CD8-positive, alpha-beta memory T cell (primary cell): ENCODE measurements around the gene RBM47. TPM values are rescaled to one million over a fixed set of nuclear protein-coding genes. Genes with fewer than 3 reads are reported as not detected.

Source experiments
- CTCF ChIA-PET: fragments of 350-600 bp; sonication (Branson Sonifier 250); formaldehyde crosslinking; loops from one replicate; lab custom pipeline; 2021; ENCODE audit warnings: antibody characterized with exemption; lab: Charles Lee
- POLR2A ChIA-PET: fragments of 350-600 bp; sonication (Branson Sonifier 250); formaldehyde crosslinking; loops from one replicate; lab custom pipeline; 2021; ENCODE audit warnings: antibody characterized with exemption; lab: Charles Lee
- DNase-seq, 5 donors: peaks; one replicate each; pipeline versions ENCODE4 v3.0.0 to v3.0.0-alpha.2; 2020 to 2022; ENCODE audit warnings: mixed read lengths in 1 of 5
- H3K27ac ChIP-seq: one replicate; pipeline ENCODE4 v1.7.0; 2013; ENCODE audit warnings: low read depth, mild to moderate bottlenecking, low read length, moderate library complexity
- H3K27me3 ChIP-seq: 2 replicates; pipeline ENCODE4 v1.7.0; 2013; ENCODE audit warnings: low read length, mild to moderate bottlenecking; ENCODE audit not compliant: insufficient read depth, poor library complexity, severe bottlenecking
- H3K36me3 ChIP-seq: 2 replicates; pipeline ENCODE4 v1.7.0; 2013; ENCODE audit warnings: mild to moderate bottlenecking, low read length, moderate library complexity; ENCODE audit not compliant: insufficient read depth
- H3K4me1 ChIP-seq: 2 replicates; pipeline ENCODE4 v1.7.0; 2013; ENCODE audit warnings: mild to moderate bottlenecking, low read length, moderate library complexity; ENCODE audit not compliant: insufficient read depth
- H3K4me3 ChIP-seq: 2 replicates; pipeline ENCODE4 v1.7.0; 2013; ENCODE audit warnings: mild to moderate bottlenecking, low read length
- H3K9me3 ChIP-seq: 2 replicates; pipeline ENCODE4 v1.7.0; 2013; ENCODE audit warnings: mild to moderate bottlenecking, low read length
- H3K27ac Mint-ChIP-seq, 8 donors: one replicate each; pipeline ENCODE4 v1.8.0; 2020 to 2021; ENCODE audit warnings: mixed read lengths in 8 of 8, mild to moderate bottlenecking in 6 of 8, inconsistent platforms in 3 of 8, moderate library complexity in 3 of 8
- H3K27me3 Mint-ChIP-seq, 2 donors: one replicate each; pipeline ENCODE4 v1.8.0; 2020 to 2021; ENCODE audit warnings: mixed read lengths in 2 of 2, mild to moderate bottlenecking in 1 of 2, moderate library complexity in 1 of 2
- H3K36me3 Mint-ChIP-seq, 3 donors: one replicate each; pipeline ENCODE4 v1.8.0; 2020 to 2021; ENCODE audit warnings: mixed read lengths in 3 of 3, inconsistent platforms in 1 of 3, mild to moderate bottlenecking in 1 of 3
- H3K4me1 Mint-ChIP-seq, 3 donors: one replicate each; pipeline ENCODE4 v1.8.0; 2020 to 2021; ENCODE audit warnings: mixed read lengths in 3 of 3, inconsistent platforms in 1 of 3, mild to moderate bottlenecking in 1 of 3
- H3K4me3 Mint-ChIP-seq, 7 donors: one replicate each; pipeline ENCODE4 v1.8.0; 2020 to 2021; ENCODE audit warnings: mixed read lengths in 7 of 7, mild to moderate bottlenecking in 6 of 7, moderate library complexity in 4 of 7, inconsistent platforms in 2 of 7
- H3K9me3 Mint-ChIP-seq, 5 donors: one replicate each; pipeline ENCODE4 v1.8.0; 2020 to 2022; ENCODE audit warnings: mixed read lengths in 5 of 5, mild to moderate bottlenecking in 3 of 5, moderate library complexity in 2 of 5, inconsistent platforms in 1 of 5
- polyA plus RNA-seq: library from polyadenylated mRNA; unstranded; fragments of 300-500 nt; fragmentation: Illumina TruSeq; gene quantifications from one replicate; pipeline ENCODE4 v1.2.3, GENCODE V29; 2021
- total RNA-seq, 2 experiments: library from RNA; stranded (reverse); gene quantifications; one replicate each; pipeline ENCODE4 v1.2.3, GENCODE V29; 2021

Gene RBM47
- total and polyA plus RNA-seq, 3 experiments from 2014 or later, result 1.1 to 1.4 TPM; not detected in 1

- no peaks in the 10 kb centered on the region for H3K4me1 ChIP-seq
- ChIA-PET CTCF (no interaction called here), POLR2A (no interaction called here)
- H3K9me3 Mint-ChIP-seq, result no peaks in the 10 kb centered on the region
- peaks cover 4 to 19% of the 10 kb centered on the region in 2 donors for H3K27me3 Mint-ChIP-seq
- no peak overlapping the region for H3K4me3 ChIP-seq
- no peaks in the 10 kb centered on the region for H3K27me3 ChIP-seq
- H3K36me3 ChIP-seq, result no peaks in the 10 kb centered on the region
- no peak overlapping the region for H3K27ac ChIP-seq
- H3K9me3 ChIP-seq, result no peaks in the 10 kb centered on the region
- H3K27ac Mint-ChIP-seq, result no peak overlapping the region
- H3K4me1 Mint-ChIP-seq, result no peaks in the 10 kb centered on the region
- no peak for DNase-seq
- H3K36me3 Mint-ChIP-seq, result no peaks in the 10 kb centered on the region
- no peak overlapping the region for H3K4me3 Mint-ChIP-seq
These were observed 168.6 kb downstream of the RBM47 start for GRCh38 chr4:40461062-40461461.

DNA sequence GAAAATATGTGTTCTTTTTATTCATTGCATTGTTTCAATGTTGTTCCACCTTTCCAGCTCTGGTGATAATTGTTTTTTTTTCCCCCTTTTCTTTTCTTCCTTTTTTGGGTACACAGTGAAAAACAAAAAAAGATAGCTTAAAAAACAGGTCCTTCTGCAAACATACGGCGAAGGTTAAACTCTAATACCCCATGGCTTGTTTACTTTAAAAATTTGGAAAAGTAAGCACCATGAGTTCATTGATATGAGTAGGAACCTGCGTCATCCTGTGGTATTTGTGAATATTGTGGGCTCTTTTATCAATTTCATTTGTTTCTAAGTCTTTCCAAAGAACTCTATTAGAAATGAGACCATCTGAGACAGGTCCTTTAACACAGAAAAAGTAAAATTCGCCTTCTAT is 171.0 kb downstream of the RBM47 start:
- Mint-ChIP-seq H3K9me3 (no peaks in the 10 kb centered on the region), H3K36me3 (no peaks in the 10 kb centered on the region), H3K4me1 (no peaks in the 10 kb centered on the region), H3K27ac (no peak overlapping the region), H3K27me3 (peaks cover 0 to 17% of the 10 kb centered on the region in 2 donors), H3K4me3 (no peak overlapping the region)
- H3K4me3 ChIP-seq, result no peak overlapping the region
- no peaks in the 10 kb centered on the region for H3K27me3 ChIP-seq
- H3K4me1 ChIP-seq, result no peaks in the 10 kb centered on the region
- H3K27ac ChIP-seq, result no peak overlapping the region
- CTCF ChIA-PET, result no interaction called here
- no peak for DNase-seq
- H3K9me3 ChIP-seq, result no peaks in the 10 kb centered on the region
- H3K36me3 ChIP-seq, result no peaks in the 10 kb centered on the region
- POLR2A ChIA-PET, result no interaction called here

DNA sequence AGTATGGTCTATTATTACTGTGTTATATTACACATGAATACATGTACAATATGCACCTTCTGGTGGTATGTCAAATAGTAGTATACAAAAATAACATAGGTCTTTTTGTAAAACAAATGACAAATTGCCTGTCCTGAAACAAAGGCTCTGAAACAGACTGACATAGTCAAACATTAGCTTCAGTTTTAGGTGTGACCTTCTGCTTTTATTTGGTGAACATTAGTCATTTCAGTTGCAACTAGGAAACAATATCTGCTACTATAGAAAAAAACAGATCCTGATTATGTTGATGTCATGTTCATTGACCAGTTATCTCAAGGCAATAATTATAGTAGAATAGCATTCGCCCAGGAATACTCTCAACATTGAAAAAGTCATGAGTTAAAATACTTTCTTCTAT is 171.6 kb downstream of the RBM47 start:
- no peaks in the 10 kb centered on the region for H3K9me3 ChIP-seq
- no peaks in the 10 kb centered on the region for H3K4me1 ChIP-seq
- H3K27ac ChIP-seq, result no peak overlapping the region
- ChIA-PET POLR2A (no interaction called here), CTCF (no interaction called here)
- H3K9me3 Mint-ChIP-seq, result no peaks in the 10 kb centered on the region
- peaks cover 0 to 11% of the 10 kb centered on the region in 2 donors for H3K27me3 Mint-ChIP-seq
- H3K27me3 ChIP-seq, result no peaks in the 10 kb centered on the region
- no peak overlapping the region for H3K4me3 ChIP-seq
- no peaks in the 10 kb centered on the region for H3K36me3 Mint-ChIP-seq
- no peak for DNase-seq
- H3K4me3 Mint-ChIP-seq, result no peak overlapping the region
- no peak overlapping the region for H3K27ac Mint-ChIP-seq
- H3K4me1 Mint-ChIP-seq, result peaks cover 0 to 5% (median 0%) of the 10 kb centered on the region in 3 donors
- no peaks in the 10 kb centered on the region for H3K36me3 ChIP-seq

DNA sequence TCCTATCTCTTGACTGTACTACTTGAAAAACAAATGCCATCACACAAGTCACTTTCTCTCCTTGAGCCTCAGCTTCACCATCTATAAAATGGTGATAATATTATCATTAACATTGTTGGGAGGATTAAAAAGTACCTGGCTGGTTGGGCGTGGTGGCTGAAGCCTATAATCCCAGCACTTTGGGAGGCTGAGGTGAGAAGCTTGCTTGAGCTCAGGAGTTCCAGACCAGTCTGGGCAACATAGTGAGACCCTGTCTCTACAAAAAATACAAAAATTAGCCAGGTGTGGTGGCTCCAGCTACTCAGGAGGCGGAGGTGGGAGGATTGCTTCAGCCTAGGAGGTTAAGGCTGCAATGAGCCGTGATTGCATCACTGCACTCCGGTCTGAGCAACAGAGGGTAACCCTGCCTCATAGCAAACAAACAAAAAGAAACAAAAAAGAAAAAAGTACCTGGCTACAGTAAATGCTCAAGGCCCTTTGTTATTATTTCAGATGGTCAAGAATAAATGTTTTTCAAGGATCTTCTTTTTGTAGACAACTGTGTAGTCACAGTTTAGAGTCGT is 174.2 kb downstream of the RBM47 start:
- Mint-ChIP-seq H3K27ac (no peak overlapping the region), H3K4me3 (no peak overlapping the region), H3K27me3 (peaks cover 0 to 5% of the 10 kb centered on the region in 2 donors), H3K4me1 (peaks cover 7 to 21% (median 13%) of the 10 kb centered on the region in 3 donors), H3K9me3 (no peaks in the 10 kb centered on the region), H3K36me3 (no peaks in the 10 kb centered on the region)
- no peak for DNase-seq
- Histone ChIP-seq H3K9me3 (no peaks in the 10 kb centered on the region), H3K27ac (no peak overlapping the region), H3K4me1 (no peaks in the 10 kb centered on the region), H3K27me3 (no peaks in the 10 kb centered on the region), H3K4me3 (no peak overlapping the region), H3K36me3 (no peaks in the 10 kb centered on the region)
- ChIA-PET POLR2A (no interaction called here), CTCF (no interaction called here)

DNA sequence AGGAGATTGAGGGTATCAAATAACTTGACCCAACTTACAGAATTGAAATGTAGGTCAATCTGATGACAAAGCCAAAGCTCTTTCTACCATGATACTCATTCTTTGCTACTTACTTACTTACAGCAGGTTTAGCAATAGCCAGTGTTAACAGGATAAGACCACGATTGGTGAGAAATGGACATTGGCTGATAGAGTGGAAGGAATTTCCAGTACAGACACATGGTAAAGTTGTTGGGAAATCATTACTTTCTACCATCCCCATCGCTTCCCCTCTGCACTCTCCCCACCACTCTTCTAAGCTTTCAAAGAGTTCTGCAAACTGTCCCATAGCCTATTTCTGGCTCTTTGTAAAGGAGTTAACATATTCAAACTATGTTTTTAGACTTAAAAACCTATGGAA is 174.8 kb downstream of the RBM47 start:
- Histone ChIP-seq H3K36me3 (no peaks in the 10 kb centered on the region), H3K4me3 (no peak overlapping the region), H3K4me1 (no peaks in the 10 kb centered on the region), H3K9me3 (no peaks in the 10 kb centered on the region), H3K27me3 (no peaks in the 10 kb centered on the region), H3K27ac (no peak overlapping the region)
- no peak for DNase-seq
- Mint-ChIP-seq H3K36me3 (no peaks in the 10 kb centered on the region), H3K9me3 (no peaks in the 10 kb centered on the region), H3K27ac (no peak overlapping the region), H3K4me1 (peaks cover 7 to 21% (median 13%) of the 10 kb centered on the region in 3 donors), H3K27me3 (no peaks in the 10 kb centered on the region), H3K4me3 (no peak overlapping the region)
- ChIA-PET CTCF (no interaction called here), POLR2A (no interaction called here)

DNA sequence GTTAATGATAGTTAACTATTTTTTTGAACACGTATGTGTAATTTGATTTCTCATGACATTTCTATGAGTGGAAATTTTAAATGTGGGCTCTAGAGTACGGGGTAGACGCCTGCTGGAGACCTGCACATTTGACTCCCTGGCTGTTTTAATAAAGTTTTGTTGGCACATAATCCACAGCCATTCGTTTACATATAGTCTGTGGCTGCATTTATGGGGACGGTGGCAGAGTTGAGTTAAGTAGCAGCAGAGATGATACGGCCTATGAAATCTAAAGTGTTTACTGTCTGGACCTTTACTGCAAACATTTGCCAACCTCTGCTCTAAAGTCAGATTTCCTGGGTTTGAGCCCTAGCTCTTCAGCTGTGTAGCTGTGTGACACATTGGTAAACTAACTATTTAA is 175.8 kb downstream of the RBM47 start:
- Mint-ChIP-seq H3K4me1 (peaks cover 7 to 21% (median 13%) of the 10 kb centered on the region in 3 donors), H3K9me3 (no peaks in the 10 kb centered on the region), H3K27me3 (no peaks in the 10 kb centered on the region), H3K4me3 (no peak overlapping the region), H3K36me3 (no peaks in the 10 kb centered on the region), H3K27ac (no peak overlapping the region)
- no peaks in the 10 kb centered on the region for H3K36me3 ChIP-seq
- no peak overlapping the region for H3K27ac ChIP-seq
- CTCF ChIA-PET, result no interaction called here
- no peak overlapping the region for H3K4me3 ChIP-seq
- H3K9me3 ChIP-seq, result no peaks in the 10 kb centered on the region
- no peaks in the 10 kb centered on the region for H3K27me3 ChIP-seq
- POLR2A ChIA-PET, result no interaction called here
- H3K4me1 ChIP-seq, result no peaks in the 10 kb centered on the region
- DNase-seq, result no peak

DNA sequence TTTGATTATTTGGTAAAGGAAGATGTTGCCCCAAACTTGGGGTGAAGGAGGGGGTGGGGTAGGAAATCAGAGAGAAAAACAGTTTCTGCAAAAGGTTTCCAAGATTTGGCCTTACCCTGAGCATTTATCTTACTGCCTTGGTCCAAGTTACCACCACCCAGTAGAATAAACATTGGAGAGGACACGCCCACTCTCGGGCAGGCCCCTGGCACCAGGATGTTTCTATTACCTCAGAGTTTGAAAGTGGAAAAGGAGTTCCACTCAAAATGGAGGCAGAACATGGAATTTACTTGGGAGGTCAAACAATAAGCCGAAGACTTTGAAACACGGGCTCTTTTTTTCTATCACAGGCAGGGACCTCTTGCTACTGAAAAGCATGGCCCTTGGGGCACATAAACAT is 180.8 kb downstream of the RBM47 start:
- Histone ChIP-seq H3K36me3 (no peaks in the 10 kb centered on the region), H3K9me3 (no peaks in the 10 kb centered on the region), H3K4me1 (no peaks in the 10 kb centered on the region), H3K4me3 (no peak overlapping the region), H3K27me3 (no peaks in the 10 kb centered on the region), H3K27ac (no peak overlapping the region)
- Mint-ChIP-seq H3K27ac (no peak overlapping the region), H3K9me3 (no peaks in the 10 kb centered on the region), H3K4me1 (peaks cover 7 to 21% (median 13%) of the 10 kb centered on the region in 3 donors), H3K27me3 (peaks cover 0 to 2% of the 10 kb centered on the region in 2 donors), H3K4me3 (no peak overlapping the region), H3K36me3 (no peaks in the 10 kb centered on the region)
- ChIA-PET POLR2A (no interaction called here), CTCF (no interaction called here)
- no peak for DNase-seq

- DNase-seq, result no peak
- Histone ChIP-seq H3K36me3 (no peaks in the 10 kb centered on the region), H3K27me3 (no peaks in the 10 kb centered on the region), H3K4me3 (no peak overlapping the region), H3K27ac (no peak overlapping the region), H3K4me1 (no peaks in the 10 kb centered on the region), H3K9me3 (no peaks in the 10 kb centered on the region)
- H3K4me3 Mint-ChIP-seq, result no peak overlapping the region
- POLR2A ChIA-PET, result no interaction called here
- H3K4me1 Mint-ChIP-seq, result peaks cover 1 to 4% (median 4%) of the 10 kb centered on the region in 3 donors
- H3K9me3 Mint-ChIP-seq, result no peaks in the 10 kb centered on the region
- no peaks in the 10 kb centered on the region for H3K36me3 Mint-ChIP-seq
- CTCF ChIA-PET, result no interaction called here
- H3K27me3 Mint-ChIP-seq, result peaks cover 0 to 2% of the 10 kb centered on the region in 2 donors
- H3K27ac Mint-ChIP-seq, result no peak overlapping the region
These were observed 182.8 kb downstream of the RBM47 start for GRCh38 chr4:40446839-40447238.
